HG03571 (cell line): Measurements from ENCODE around the gene MYO3B.

Experiments used
- ATAC-seq: cut with Tn5 transposase; IDR thresholded peaks from one replicate; pipeline ENCODE4 v1.9.1; 2021; ENCODE audit not compliant: unreplicated experiment

MYO3B gene, protein sequence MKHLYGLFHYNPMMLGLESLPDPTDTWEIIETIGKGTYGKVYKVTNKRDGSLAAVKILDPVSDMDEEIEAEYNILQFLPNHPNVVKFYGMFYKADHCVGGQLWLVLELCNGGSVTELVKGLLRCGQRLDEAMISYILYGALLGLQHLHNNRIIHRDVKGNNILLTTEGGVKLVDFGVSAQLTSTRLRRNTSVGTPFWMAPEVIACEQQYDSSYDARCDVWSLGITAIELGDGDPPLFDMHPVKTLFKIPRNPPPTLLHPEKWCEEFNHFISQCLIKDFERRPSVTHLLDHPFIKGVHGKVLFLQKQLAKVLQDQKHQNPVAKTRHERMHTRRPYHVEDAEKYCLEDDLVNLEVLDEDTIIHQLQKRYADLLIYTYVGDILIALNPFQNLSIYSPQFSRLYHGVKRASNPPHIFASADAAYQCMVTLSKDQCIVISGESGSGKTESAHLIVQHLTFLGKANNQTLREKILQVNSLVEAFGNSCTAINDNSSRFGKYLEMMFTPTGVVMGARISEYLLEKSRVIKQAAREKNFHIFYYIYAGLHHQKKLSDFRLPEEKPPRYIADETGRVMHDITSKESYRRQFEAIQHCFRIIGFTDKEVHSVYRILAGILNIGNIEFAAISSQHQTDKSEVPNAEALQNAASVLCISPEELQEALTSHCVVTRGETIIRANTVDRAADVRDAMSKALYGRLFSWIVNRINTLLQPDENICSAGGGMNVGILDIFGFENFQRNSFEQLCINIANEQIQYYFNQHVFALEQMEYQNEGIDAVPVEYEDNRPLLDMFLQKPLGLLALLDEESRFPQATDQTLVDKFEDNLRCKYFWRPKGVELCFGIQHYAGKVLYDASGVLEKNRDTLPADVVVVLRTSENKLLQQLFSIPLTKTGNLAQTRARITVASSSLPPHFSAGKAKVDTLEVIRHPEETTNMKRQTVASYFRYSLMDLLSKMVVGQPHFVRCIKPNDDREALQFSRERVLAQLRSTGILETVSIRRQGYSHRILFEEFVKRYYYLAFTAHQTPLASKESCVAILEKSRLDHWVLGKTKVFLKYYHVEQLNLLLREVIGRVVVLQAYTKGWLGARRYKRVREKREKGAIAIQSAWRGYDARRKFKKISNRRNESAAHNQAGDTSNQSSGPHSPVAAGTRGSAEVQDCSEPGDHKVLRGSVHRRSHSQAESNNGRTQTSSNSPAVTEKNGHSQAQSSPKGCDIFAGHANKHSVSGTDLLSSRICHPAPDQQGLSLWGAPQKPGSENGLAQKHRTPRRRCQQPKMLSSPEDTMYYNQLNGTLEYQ (N-terminal part only)

GRCh38 chr2:170177950-170178781 is at the start of gene MYO3B:
MYO3B (plus strand) TSS chr2:170178147; CDS start chr2:170178288, 141 bp downstream.
- ATAC-seq = peak; percentile 30

DNA sequence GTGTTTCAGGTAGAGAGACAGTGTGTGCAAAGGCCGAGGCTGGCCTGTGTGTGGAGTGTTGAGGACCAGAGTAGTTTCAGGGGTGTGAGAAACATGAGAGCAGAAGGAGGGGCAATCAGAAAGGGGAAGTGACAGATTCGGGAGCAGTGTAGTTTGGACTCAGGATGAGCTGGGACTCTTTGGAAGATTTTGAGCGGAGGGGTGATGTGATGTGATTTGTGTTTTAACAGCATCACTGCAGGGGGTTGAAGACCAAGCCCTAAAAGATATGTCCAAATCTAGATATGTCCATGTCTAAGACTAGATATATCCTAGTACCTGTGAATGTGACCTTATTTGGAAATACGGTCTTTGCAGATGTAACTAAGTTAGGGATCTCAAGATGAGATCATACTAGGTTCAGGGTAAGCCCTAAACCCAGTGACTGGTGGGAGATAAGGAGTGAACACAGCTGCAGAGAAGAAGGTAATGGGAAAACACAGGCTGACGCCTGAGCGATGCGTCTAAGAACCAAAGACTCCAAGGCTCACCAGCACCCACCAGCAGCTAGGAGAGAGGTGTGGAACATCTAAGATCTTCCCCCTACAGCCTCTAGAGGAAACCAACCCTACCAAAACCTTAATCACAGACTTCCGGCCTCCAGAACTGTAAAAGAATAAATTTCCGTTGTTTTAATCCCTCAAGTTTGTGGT is 38.5 kb upstream of the MYO3B start:
- ATAC-seq = peak; percentile 35

DNA sequence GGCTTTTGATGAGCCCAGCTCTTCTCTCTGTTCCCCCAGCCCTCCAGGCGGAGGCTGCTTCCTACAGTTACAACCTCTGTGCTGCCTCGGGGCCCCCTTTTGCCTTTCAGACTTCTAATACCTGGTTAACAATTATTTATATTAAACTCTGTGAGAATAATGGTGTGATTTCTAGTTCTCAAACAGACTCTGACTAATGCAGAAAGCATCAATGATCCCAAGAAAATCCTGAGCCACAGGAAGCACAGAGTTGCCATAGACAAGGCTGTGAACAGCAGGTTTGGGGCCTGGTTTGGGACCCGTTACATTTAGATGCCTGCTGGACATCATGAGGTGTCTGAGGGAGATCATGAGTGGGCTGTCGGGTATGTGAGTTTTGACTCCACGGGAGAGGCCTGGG is 37.4 kb upstream of the MYO3B start:
- no peak for ATAC-seq

DNA sequence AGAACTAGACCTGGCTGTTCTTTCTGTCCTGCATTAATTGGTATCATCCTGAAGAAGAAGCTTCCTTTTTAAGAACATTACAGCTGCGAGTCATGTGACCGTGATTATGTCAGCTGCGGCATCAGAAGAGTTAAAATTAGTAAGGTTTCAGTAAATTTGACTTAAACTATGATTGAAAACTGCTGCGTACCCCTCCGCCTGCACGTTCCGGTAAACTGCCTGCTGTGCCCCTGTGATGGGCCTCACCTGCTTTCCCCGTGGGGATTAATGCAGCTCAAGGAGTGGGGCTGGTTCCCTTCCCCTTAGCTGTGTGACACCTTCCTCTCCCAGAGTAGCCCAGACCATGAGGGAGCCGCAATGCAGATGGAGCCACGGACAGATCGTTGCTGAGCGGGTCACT is 36.1 kb upstream of the MYO3B start:
- ATAC-seq = no peak

DNA sequence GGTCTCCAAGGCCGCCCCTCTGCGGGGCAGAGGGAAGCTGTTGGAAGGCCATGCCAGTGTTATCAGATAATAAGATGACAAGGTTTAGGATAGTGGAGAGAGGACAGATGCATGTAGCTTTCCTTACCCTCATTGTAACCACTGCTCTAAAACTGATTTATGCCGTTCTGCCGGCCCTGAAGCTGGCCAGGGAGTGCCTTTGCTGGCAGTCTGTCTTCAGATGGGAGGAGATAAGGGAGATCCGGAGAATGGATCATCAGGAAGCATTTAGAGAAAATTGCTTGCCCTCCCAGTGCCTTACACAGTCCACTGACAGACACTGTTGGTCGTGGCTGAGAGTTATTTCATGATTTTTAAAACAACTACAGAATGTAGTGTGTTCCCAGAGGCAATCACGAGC is 35.4 kb upstream of the MYO3B start:
- ATAC-seq = no peak

GRCh38 chr2:170143045-170143717 is 34.8 kb upstream of the MYO3B start:
- no peak for ATAC-seq

DNA sequence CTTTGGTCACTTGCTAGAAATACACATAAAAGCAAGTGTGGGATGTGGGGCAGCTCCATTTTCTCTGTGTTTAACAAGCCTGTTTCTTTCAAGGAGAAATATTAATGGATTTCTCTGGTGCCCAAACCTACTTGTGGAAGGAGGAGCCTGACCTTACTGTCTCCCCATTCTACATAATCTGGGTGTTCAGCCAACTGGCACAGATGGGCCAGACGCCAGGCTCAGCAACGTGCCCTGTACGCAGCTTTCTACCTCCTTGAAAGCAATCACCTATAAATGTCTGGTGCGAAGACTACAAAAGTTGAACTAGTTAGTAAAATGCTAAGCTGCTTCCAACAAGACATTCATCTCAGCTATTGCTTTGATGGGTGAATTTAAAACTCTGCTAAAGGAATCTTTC is 33.2 kb upstream of the MYO3B start:
- no peak for ATAC-seq

- ATAC-seq = no peak
These were observed 32.8 kb upstream of the MYO3B start for GRCh38 chr2:170145191-170145590.

DNA sequence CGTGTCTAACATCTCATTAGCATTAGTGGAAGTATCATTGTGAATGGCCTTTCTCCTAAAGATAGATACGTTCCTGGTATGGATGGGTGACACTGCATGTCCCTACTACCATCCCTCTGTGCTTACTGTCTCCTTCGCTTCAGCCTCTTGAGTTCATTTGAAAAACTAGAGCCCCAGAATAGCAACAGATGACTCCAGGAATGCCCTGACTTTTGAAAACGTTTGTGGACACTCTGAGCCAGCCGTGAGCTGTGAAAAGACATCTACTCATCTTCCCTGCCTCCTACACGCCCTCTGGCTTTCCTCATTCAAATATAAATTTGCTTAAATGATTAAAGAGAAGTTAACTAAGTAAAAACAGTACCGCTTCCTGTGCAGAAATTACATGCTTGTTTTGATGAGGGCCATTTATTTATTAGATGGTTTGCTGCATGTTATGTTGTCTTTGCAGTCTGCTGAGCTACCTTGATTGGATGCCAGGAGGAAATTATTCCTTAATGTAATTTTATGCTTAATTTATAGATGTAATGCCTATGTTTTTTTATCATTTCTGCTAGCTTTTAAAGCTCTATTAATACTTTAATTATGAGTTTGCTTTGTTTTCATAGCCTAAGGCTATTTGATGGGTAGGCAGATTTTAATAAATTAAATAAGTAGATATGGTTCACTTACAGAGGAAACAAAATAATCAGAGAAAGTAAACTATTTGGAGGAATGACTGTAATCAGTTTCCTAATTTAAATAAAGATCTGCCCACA is 32.1 kb upstream of the MYO3B start:
- no peak for ATAC-seq

GRCh38 chr2:170146784-170147183 is 31.2 kb upstream of the MYO3B start:
- ATAC-seq = no peak

- ATAC-seq = no peak
These were observed 30.4 kb upstream of the MYO3B start for GRCh38 chr2:170147576-170147975.

- ATAC-seq = no peak
These were observed 29.8 kb upstream of the MYO3B start for GRCh38 chr2:170148161-170148560.

GRCh38 chr2:170152421-170152820 is 25.5 kb upstream of the MYO3B start:
- ATAC-seq = no peak

- peak; percentile 60 for ATAC-seq
These were observed 22.8 kb upstream of the MYO3B start for GRCh38 chr2:170155022-170155722.

- ATAC-seq = no peak
These were observed 22.2 kb upstream of the MYO3B start for GRCh38 chr2:170155723-170156253.

DNA sequence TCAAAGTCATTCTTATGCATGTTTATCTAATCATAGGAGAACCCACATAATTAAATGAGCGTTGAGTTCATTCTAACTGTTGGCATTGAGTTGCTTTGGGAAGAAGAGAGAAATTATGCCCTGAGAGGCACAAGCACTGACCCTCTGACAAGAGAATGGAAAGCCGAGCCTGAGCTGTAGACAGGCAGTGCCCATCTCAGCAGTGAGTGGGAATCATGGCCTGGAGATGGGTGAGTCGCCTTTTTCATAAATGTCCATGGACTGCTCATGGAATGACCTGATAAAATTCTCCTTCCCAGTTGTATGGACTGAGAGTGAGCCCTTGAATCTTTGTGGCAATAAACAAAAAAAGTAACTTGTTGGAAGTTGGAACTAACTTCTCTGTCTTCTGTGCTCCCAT is 21.4 kb upstream of the MYO3B start:
- no peak for ATAC-seq

DNA sequence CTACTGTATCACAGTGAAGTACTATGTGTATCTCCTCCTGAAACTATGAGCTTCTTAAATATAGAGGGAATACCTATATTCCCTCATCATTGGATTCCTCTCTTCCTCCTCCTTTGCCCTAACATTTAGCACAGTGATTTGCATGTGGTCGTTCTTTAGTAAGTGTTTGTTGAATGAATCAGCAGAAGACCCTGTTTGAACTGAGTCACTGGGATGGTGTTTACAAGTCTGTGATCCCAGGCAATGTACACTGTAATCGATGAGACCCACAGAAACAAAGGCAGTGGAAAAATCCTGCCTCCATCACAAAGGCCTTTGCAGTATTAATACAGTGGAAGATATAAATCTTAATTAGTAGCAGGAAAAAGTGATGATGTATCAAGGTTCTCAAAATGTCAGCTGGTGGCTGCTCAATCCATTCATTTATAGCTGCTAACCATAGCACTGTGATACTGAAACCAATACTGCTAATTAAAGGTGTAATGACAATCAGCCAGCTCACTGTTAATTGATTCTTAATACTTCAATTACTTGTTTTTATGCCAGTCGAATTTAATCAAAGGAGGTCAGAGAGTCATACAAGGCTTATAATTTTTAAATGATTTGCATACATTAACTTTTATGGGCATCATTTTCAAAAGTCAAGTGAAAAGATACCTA is 20.8 kb upstream of the MYO3B start:
- ATAC-seq = no peak
